Daoy (cell line): ENCODE measurements around the gene QRICH2. TPM values are rescaled to one million over a fixed set of nuclear protein-coding genes. Genes with fewer than 3 reads are reported as not detected.
"Not testable (repeated sequence)": the region's sequence is repeated elsewhere in the genome, so short reads cannot be mapped to it uniquely, and the experiment has no call there.

Source experiments
- DNase-seq: peaks from one replicate; pipeline ENCODE4 v3.0.0-alpha.2; 2015; ENCODE audit warnings: low read depth
- total RNA-seq: library from RNA; depleted of rRNA; stranded (reverse); fragments of >200 nt; shearing (Covaris generic); gene quantifications from 2 replicates; pipeline ENCODE4 v1.2.3, GENCODE V29; 2014

Gene QRICH2
- total RNA-seq, 1 experiment from 2014 or later = 1.5 TPM

DNA sequence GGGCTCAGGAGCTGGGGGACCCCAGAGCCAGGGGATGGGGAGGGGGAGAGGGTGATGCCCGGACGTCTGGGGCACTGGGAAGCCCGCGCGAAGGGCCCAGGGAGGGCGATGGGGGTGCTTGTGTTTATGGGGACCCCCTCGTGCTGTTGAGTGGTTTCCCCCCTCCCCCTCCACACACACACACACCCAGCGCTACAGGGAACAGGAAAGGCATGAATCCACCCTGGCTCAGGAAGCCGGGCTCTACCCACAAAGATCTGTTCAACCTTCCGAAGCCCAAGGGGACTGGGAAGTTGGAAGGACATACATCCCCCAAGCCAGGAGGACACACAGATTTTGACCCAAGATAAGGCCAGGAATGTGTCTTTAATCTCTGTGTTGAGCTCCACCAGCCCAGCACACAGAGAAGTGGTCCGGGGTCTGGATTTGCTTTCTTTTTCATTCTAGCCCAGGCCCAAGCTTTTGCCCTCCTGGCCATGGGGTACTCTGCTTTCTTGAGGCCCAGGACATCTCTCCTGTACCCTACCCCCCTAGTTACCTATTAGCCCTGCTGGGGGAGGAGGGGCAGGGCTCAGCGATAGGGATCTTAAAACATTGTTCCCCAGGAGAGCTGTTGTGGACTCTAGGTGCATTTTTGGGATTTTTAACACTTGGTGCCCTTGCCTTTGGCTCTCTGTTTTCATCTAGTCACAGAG lies 41.7 kb downstream of the QRICH2 start:
- DNase-seq = peak; percentile 43

DNA sequence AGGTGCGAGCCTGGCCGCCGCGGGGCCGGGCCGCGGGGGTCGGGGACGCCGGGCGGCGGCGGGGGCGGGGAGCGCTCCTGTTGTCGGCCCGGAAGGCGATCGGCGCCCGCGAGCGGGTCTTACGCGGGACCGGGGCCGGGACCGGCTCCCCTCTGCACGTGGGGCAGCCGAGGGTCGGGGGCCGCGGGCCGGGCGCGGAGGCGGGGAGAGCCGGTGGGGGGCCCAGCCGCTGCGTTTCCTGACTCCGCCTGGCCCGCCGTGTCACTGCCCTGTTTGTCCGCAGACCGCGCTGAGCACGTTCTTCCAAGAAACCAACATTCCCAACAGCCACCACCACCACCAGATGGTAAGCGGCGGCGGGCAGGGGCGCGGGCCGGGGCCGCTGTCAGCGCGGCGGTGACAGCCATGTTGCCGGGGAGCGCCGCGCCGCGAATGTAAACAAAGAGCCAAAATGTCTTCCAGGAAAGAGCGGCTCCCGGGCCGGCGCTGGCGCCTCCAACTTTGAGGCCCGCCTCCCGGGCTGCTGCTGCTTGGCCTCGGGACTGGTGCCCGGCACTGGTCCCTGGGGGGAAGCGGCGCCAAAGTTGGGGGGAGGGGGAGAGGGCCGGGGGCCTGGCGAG lies 42.3 kb downstream of the QRICH2 start:
- peak; percentile 57 for DNase-seq

DNA sequence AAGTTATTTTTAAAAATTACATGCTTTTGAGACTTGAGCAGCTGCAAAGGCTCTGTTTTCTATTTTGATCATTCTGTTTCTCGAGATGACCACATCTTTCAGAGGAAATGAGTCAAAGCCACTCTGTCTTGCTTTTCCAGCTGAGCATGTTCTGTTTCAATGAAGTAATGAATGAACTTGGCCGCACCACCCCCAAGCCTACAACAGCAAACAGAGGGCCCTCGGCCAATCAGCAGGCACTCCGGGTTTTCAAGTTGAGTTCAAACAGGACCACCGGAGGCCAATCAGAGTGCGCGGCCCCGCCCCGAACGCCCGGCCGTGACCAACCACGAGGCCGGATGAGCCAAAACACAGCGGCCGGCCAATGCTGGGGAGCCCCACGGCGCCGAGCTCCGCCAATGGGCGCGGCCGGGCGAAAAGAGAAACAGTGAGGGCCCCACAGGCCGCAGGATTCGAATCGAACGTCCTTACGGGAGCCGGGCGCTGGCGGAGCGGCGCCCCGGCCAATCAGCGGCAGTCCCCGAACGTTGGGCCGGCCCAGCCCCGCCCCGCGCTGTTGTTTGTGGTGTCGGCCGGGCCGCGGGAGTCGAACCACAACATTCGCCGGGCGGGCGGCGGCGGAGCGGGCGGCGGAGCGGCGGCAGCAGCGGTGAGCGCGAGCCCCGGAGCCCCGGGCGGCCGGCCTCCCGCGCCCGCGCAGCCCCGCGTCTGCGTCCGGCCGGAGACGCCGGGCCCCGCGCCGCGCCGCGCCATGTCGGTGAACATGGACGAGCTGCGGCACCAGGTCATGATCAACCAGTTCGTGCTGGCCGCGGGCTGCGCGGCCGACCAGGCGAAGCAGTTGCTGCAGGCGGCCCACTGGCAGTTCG lies 43.1 kb downstream of the QRICH2 start, which contains the start of gene UBALD2:
TSS of gene UBALD2 (plus strand) at position 594 of the 869 bp plus-strand sequence. CDS start at position 752, 158 bp downstream.
- peak; percentile 100 for DNase-seq

DNA sequence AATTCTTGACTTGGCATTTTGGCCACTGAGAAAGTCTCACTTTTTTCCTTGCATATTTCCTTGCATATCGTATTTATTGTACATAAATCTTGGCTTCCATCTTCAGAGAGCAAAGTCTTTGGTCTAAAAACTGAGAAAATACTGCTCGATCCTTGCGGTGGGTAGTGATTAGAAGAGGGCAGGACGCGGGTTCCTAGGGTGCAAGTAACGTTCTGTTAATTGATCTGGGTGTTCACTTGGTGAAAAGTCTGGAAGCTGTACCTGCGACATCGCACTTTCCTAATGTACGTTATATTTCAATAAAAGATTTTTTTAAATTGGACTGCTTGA lies 43.7 kb downstream of the QRICH2 start:
- DNase-seq = no peak

DNA sequence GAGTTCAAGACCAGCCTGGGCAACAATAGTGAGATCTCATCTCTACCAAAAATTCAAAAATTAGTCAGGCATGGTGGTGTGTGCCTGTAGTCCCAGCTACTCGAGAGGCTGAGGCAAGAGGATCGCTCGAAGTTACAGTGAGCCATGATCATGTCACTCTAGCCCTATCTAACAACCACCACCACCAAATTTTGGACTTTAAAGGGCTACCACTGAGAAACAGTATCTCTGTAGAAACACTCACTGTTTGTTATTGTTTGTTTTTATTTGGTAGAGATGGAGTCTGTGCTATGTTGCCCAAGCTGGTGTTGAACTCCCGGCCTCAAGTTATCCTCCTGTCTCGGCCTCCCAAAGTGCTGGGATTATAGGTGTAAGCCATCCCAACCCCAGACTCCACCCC lies 44.2 kb downstream of the QRICH2 start:
- DNase-seq = no peak

DNA sequence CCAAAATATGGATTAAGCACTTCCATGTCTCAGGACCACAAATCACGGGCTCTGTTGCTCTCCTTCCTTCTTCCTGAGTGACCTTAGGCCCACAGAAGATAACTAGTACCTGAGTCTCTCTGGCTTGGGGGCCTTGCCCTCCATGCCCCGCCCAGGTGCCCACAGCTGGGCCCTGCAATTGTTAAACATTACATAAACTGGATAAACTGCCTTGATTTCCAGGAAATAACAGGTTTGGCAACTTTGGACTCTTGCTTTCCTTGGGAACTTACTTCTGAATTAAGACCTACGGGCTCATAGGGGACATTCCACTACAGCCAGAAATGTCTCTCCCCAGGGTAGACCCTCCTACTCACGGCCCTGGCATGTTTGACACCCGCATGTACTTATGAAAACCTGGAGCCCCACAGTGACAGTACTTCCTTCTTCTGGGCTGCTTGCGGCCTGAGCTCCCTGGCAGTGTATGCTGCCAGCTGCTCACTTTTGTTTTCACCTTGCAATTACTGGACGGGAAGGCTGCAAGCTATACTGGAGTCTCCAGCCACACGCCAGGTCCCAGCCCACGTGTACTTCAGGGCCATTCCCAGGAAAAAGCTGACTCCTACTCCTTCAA lies 45.2 kb downstream of the QRICH2 start:
- peak; percentile 75 for DNase-seq

DNA sequence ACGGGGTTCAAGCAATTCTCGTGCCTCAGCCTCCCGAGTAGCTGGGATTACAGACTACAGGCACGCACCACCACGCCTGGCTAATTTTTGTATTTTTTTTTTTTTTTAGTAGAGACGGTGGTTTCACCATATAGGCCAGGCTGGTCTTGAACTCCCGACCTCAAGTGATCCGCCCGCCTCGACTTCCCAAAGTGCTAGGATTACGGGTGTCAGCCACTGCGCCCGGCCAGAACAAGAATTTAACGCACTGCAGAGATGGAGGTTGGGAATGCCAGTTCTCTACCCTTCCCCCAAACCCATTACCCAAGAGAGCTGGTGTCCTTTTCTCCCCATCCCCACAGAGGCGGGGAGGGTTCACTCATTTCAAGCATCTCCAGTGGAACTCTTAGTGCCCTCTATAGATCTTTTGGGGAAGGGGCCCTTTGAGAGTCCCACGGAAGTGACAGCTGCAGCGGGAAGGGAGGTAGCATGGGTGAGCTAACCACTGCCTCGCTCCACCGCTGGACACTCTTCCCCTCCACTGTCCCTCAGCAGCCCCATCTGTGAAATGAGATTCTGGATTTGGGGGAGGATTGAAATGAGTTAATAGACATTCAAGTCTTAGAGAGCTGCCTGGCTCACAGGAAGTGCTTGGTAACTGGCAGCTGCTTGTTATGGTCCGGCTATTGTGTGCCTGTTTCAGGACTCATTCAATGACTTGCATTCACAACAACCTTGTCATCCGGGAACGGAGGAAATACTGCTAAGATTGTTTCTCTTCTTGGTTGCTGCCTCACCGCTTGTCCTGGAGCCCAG lies 46.5 kb downstream of the QRICH2 start:
- DNase-seq = peak; percentile 54

DNA sequence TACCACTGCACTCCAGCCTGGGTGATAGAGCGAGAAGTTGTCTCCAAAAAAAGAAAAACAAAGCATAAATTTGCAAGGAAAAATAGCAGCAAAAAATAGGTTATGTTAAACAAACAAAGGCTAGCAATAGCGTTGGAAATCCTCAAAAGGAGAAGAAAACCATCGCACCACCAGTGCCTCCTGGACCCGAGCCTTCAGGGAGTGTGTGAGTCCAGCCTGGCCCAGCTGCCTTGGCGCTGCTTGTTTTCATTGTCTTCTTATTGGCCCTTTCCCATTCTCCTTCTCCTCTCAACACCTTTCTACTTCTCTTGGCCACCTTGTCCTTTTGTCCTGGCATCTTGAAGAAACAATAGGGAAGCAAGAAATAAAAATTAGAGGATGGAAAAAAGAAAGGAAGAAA lies 47.4 kb downstream of the QRICH2 start:
- DNase-seq = no peak

DNA sequence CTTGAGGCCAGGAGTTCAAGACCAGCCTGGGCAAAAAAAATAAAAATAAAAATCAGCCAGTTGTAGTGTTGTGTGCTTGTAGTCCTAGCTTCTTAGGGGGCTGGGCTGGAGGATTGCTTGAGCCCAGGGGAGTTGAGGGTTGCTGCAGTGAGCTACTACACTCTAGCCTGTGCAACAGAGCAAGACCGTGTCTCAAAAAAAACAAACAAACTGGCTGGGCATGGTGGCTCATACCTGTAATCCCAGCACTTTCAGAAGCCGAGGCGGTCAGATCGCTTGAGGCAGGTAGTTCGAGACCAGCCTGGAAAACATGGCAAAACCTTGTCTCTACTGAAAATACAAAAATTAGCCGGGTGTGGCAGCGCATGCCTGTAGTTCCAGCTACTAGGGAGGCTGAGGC lies 47.9 kb downstream of the QRICH2 start:
- no peak for DNase-seq

DNA sequence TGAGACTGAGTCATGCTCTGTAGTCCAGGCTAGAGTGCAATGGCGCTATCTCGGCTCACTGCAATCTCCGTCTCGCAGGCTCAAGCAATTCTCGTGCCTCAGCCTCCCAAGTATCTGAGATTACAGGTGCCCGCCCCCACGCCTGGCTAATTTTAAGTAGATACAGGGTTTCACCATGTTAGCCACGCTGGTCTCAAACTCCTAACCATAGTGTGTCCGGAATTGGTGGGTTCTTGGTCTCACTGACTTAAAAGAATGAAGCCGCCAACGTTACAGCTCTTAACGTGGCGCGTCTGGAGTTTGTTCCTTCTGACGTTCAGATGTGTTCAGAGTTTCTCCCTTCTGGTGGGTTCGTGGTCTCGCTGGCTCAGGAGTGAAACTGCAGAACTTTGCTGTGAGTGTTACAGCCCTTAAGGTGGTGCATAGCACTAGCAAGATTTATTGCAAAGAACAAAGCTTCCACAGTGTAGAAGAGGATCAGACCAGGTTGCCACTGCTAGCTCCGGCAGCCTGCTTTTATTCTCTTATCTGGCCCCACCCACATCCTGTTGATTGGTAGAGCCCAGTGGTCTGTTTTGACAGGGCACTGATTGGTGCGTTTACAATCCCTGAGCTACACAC lies 51.5 kb downstream of the QRICH2 start:
- DNase-seq = not testable (repeated sequence)

DNA sequence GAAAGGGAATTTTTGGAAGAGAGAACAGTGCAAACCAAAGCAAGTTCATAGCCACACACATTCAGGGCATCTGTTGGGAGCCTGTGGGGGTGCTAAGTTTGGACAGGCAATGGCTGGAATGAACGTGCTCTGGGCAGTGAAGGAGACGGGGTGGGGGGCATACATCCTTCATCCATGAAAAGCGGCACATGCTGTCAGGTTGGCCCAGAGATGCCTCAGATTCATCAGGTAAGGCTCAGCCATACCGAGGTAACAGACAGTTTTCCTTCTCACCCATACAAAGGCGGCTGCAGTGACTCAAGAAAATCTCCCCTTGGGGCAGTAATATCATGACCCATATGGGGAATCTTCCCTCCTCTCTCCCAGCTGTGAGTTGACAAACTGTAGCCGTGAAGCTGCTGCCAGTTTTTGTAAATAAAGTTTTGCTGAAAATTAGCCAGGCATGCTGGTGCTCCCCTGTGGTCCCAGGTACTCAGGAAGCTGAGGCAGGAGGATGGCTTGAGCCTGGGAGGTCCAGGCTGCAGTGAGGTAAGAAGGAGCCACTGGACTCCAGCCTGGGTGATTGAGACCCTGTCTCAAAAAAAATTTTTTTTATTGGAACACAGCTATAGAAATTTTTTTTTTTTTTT lies 52.2 kb downstream of the QRICH2 start:
- DNase-seq = no peak

DNA sequence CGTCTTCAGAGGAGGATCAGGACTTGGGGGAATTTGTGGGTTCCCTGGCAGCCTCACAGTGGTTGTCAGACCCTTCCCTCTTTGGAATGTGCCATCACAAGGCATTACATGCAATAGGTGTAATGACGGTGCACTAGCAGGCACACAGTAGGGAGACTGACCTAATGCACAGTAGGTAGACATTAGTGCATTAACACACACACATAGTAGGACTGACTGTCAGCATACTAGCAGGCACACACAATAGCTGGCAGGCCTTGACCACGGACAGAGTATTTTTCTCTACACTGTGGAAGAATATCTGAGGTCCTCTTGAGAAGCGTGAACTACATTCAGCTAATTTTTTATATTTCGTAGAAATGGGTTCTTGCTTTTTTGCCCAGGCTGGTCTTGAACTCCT lies 53.8 kb downstream of the QRICH2 start:
- no peak for DNase-seq

DNA sequence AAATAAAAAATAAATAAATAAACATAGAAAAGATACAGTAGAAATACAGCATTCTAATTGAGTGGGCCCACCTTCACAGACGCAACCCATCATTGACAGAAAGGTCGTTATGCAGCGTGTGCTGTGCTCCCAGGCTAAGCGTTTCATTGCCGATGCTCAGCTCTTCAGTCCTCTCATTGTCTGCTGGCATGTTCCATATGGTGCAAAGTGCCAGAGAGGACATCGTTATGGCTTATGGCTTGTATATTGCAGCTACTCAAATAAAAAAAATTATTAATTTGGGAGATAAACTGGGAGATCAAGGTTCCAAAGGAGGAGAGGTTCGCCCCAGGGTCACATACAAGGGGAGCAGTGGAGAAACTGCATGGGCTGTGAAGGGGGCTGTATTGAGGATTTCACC lies 54.2 kb downstream of the QRICH2 start:
- DNase-seq = no peak

DNA sequence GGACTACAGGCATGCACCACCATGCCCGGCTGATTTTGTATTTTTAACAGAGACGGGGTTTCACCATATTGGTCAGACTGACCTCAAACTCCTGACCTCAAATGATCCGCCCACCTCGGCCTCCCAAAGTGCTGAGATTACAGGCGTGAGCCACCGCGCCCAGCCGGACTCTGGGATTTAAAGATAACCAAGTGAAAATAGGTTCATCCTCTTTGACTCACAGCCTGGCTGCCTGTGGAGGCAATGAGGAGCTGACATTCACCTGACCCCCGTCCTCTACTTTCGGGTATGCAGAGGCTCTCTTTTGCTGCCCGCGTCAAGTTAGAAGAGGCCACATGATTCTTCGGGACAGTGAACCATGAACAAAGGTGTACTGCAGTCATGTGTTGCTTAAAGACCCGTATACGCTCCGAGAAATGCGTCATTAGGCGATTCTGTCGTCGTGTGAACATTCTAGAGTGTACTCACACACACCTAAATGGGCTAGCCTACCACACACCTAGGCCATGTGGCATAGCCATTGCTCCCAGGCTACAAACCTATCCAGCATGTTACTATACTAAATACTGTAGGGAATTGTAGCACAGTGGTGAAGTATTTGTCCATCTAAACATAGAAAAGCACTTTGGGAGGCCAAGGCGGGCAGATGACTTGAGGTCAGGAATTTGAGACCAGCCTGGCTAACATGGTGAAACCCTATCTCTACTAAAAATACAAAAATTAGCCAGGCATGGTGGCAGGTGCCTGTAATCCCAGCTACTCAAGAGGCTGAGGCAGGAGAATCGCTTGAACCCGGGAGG lies 54.9 kb downstream of the QRICH2 start:
- DNase-seq = not testable (repeated sequence)

DNA sequence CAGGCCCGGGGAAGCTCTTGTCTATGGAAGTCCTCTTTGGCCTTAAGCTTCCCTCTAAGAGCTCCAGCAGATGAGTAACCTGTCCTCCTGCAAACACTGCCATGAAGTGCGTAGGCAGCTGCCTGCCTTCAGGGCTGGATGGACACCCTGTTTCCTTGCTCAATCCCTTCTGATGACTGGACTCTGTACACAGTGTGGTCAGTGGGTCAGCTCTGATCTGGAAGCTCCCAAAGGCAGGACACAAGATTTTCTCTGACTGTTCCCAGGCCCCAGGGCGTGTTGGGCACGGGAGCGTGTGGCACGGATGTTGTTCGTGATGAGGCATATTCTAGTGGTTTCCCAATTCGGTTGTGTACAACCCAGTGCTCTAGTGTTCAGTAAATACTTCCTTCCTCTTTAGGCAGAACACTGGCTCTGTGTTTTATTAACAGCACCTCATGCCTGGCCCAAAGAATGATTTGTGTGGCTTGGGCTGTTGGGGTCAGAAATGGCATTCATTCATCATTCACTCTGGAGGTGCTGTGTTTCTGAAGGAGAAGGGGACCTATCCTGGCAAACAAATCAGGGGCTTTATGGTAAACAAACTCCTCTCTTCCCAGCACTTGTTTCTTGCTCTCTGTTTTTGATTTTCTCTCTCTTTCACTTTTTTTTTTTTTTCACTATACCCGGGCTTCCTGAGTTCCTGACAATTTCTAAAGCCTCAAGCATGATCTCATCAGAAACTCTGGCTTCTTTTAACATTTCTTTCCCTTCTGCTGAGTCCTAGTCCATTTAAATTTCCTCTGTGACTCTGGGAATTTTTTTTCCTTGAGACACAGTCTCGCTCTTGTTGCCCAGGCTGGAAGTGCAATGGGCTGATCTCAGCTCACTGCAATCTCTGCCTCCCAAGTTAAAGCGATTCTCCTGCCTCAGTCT lies 55.8 kb downstream of the QRICH2 start:
- peak; percentile 73 for DNase-seq

DNA sequence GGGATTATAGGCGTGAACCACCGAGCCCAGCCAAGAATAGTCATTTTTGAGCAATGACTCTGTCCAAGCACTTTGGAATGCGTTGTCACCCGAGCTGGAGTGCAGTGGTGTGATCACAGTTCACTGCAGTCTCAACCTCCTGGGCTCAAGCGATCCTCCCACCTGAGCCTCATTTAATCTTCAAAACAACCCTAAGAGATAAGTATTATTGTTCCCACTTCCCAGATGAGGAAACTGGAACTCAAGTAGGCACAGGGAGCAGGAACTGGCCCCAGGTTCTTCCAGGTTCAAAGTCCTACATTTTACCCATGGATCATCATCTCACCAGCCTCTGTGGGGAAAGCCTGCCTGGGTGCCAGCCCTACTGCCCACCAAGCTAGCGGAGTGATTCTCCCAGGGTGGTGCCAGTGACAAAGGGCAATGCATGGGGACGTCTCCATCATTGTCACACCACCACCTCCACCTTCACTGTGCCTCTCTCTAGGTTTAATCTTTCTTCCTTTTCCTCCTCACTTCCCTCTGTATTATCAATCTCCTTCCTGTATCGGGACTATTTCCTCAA lies 56.5 kb downstream of the QRICH2 start:
- DNase-seq = no peak

DNA sequence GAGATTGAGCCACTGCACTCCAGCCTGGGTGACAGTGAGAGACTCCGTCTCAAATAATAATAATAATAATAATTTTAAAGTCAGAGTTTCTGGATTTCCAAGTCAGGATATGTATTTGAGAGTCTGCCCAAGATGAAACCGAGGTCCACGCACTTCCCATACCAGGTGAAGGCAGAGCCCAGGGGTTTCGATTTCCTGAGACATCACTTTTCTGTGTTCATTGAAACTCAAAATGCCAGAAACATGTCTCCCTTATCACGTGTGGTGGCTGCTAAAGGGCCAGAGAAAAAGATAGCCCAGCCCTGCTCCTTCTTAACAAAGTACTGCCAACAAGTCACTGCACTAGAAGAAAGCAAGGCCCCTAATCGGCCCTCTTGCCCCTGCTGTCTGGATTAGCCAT lies 57.9 kb downstream of the QRICH2 start:
- no peak for DNase-seq
